Urinary bladder (tissue), 4 donors: ENCODE measurements around the gene ITGB8. TPM values are rescaled to one million over a fixed set of nuclear protein-coding genes. Genes with fewer than 3 reads are reported as not detected.

Experiments
- DNase-seq: peaks from one replicate; pipeline ENCODE4 v3.0.0-alpha.2; 2015; ENCODE audit errors: extremely low spot score
- H3K27ac ChIP-seq: one replicate; pipeline ENCODE4 v1.5.1; 2013; ENCODE audit warnings: low read depth, mild to moderate bottlenecking, moderate library complexity
- H3K36me3 ChIP-seq: one replicate; pipeline ENCODE4 v1.6.1; 2013; ENCODE audit warnings: mild to moderate bottlenecking, moderate library complexity; ENCODE audit not compliant: insufficient read depth
- H3K4me1 ChIP-seq: one replicate; pipeline ENCODE4 v1.6.1; 2013; ENCODE audit warnings: mild to moderate bottlenecking, moderate library complexity; ENCODE audit not compliant: insufficient read depth
- H3K4me3 ChIP-seq: one replicate; pipeline ENCODE4 v1.5.1; 2013; ENCODE audit warnings: low read depth, low read length
- WGBS: extraction: QIAGEN DNeasy Blood & Tissue Kit; methylation state at CpG from one replicate; pipeline ENCODE4 v1.1.7; 2013; 5-methylcytosine and 5-hydroxymethylcytosine counted together
- polyA plus RNA-seq: library from polyadenylated mRNA; stranded (reverse); fragments of 200-250 nt; gene quantifications from one replicate; pipeline ENCODE4 v1.2.3, GENCODE V29; 2013
- total RNA-seq: library from RNA; depleted of rRNA; stranded (reverse); fragments of >200 nt; gene quantifications from one replicate; pipeline ENCODE4 v1.2.3, GENCODE V29; 2014
- donor health status: healthy with polysubstance abuse.
- donor health status: healthy.

The ITGB8 gene
- total and polyA plus RNA-seq, 2 donors = 6.3 to 106 TPM

GRCh38 chr7:20440472-20441105 lies 109.9 kb downstream of the ITGB8 start:
- no peak for DNase-seq
- H3K27ac ChIP-seq = peak overlapping the region; percentile 6
- 83% methylated on average over 9 of the region's 9 CpGs for WGBS
- no peak overlapping the region for H3K4me3 ChIP-seq
- no peaks in the 10 kb centered on the region for H3K36me3 ChIP-seq
- peaks cover 4% of the 10 kb centered on the region for H3K4me1 ChIP-seq

- no peak overlapping the region for H3K4me3 ChIP-seq
- H3K36me3 ChIP-seq = no peaks in the 10 kb centered on the region
- H3K27ac ChIP-seq = peak overlapping the region; percentile 33
- WGBS = 74% methylated on average over 4 of the region's 4 CpGs
- peaks cover 4% of the 10 kb centered on the region for H3K4me1 ChIP-seq
- DNase-seq = no peak
Observed at GRCh38 chr7:20441346-20441745, 110.6 kb downstream of the ITGB8 start.

GRCh38 chr7:20441991-20442441 lies 111.3 kb downstream of the ITGB8 start:
- DNase-seq = no peak
- 38% methylated on average over 3 of the region's 3 CpGs for WGBS
- Histone ChIP-seq H3K36me3 (no peaks in the 10 kb centered on the region), H3K27ac (no peak overlapping the region), H3K4me1 (peaks cover 3% of the 10 kb centered on the region), H3K4me3 (no peak overlapping the region)

GRCh38 chr7:20442951-20443350 lies 112.3 kb downstream of the ITGB8 start:
- 39% methylated on average over 8 of the region's 8 CpGs for WGBS
- no peaks in the 10 kb centered on the region for H3K4me1 ChIP-seq
- no peaks in the 10 kb centered on the region for H3K36me3 ChIP-seq
- H3K27ac ChIP-seq = no peak overlapping the region
- DNase-seq = no peak
- no peak overlapping the region for H3K4me3 ChIP-seq

GRCh38 chr7:20444030-20444800 lies 113.5 kb downstream of the ITGB8 start:
- no peaks in the 10 kb centered on the region for H3K36me3 ChIP-seq
- no peak overlapping the region for H3K27ac ChIP-seq
- H3K4me1 ChIP-seq = no peaks in the 10 kb centered on the region
- H3K4me3 ChIP-seq = no peak overlapping the region
- WGBS = 25% methylated on average over 2 of the region's 2 CpGs
- DNase-seq = no peak

DNA sequence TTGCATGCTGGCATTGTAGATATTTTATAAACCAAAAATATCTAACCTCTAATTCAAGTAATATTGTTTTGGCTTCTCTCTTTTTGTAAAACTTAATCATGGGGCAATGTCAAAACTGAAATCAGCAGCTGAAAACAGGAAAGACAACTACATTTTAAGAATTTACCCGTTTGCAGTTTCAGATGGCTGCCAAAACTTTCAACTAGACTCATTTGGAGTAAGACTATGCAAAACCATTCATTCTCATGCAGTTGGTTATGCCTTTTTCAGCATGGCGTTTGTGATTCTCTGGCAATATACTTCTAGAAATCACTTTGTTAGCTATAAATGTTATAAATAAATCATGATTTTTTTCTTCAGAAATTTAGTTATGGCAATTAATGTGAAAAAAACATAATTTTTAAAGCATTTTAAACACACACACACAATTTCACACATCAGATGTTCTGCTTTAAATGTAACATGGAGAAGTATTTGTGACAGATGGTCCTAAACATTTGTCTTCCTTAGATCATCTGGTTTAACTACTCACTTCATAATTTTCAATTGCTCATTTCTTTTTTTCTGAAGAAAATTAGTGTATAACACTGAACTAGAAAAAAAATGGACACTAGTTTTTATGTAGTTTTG lies 116.4 kb downstream of the ITGB8 start:
- DNase-seq = no peak
- Histone ChIP-seq H3K36me3 (no peaks in the 10 kb centered on the region), H3K4me1 (no peaks in the 10 kb centered on the region), H3K4me3 (no peak overlapping the region), H3K27ac (no peak overlapping the region)
- 41% methylated on average over 2 of the region's 2 CpGs for WGBS

DNA sequence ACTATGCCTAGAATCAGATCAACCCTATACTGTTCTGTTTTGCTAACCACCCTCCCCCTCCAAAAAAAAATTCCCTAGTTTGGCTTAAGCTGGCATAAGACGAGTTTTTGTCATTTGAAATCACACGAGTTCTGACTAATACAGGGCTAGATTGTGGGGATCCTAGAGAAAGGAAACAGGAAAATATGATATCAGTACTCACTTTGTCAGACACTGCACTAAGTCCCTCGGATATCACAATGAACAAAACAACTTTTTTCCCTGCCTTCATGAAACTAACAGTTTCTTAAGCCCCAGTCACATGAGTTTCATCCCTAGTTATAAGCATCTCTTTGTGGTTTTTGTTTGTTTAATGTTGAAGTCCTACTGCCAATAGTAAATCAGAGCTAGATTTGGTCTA lies 118.5 kb downstream of the ITGB8 start:
- Histone ChIP-seq H3K27ac (no peak overlapping the region), H3K36me3 (no peaks in the 10 kb centered on the region), H3K4me1 (no peaks in the 10 kb centered on the region), H3K4me3 (no peak overlapping the region)
- WGBS = 50% methylated on average over 3 of the region's 3 CpGs
- no peak for DNase-seq

DNA sequence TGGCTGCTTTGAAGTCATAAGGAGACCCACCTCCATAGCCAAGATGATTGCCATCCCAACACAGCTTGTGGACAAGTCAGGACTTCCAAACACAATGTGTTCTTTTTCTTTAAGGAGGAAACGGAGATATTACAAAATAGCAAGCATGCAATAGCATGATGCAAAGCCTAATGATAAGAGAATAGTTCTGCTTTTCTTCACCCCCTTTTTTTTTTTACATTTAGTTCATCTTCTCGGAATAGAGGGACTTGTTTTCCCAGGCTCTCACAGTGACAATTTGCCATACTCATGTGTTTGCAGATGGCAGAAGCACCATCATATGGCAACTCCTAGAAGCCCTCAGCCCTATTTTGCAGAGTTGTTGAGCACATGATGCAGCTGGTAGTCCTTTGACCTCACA lies 119.8 kb downstream of the ITGB8 start:
- Histone ChIP-seq H3K4me1 (no peaks in the 10 kb centered on the region), H3K27ac (no peak overlapping the region), H3K4me3 (no peak overlapping the region), H3K36me3 (no peaks in the 10 kb centered on the region)
- 88% methylated on average over 2 of the region's 2 CpGs for WGBS
- DNase-seq = no peak

- no peak overlapping the region for H3K27ac ChIP-seq
- no peaks in the 10 kb centered on the region for H3K4me1 ChIP-seq
- DNase-seq = no peak
- WGBS = 78% methylated on average over 4 of the region's 4 CpGs
- H3K4me3 ChIP-seq = no peak overlapping the region
- H3K36me3 ChIP-seq = no peaks in the 10 kb centered on the region
Observed at GRCh38 chr7:20454202-20454601, 123.5 kb downstream of the ITGB8 start.

GRCh38 chr7:20456701-20457100 lies 126.0 kb downstream of the ITGB8 start:
- Histone ChIP-seq H3K4me3 (no peak overlapping the region), H3K4me1 (no peaks in the 10 kb centered on the region), H3K36me3 (no peaks in the 10 kb centered on the region), H3K27ac (no peak overlapping the region)
- DNase-seq = no peak

GRCh38 chr7:20458521-20458920 lies 127.8 kb downstream of the ITGB8 start:
- Histone ChIP-seq H3K4me3 (no peak overlapping the region), H3K4me1 (no peaks in the 10 kb centered on the region), H3K27ac (no peak overlapping the region), H3K36me3 (no peaks in the 10 kb centered on the region)
- DNase-seq = no peak
- 46% methylated on average over 1 of the region's 1 CpG for WGBS

- Histone ChIP-seq H3K27ac (no peak overlapping the region), H3K4me1 (no peaks in the 10 kb centered on the region), H3K36me3 (no peaks in the 10 kb centered on the region), H3K4me3 (no peak overlapping the region)
- DNase-seq = no peak
- WGBS = 63% methylated on average over 4 of the region's 4 CpGs
Observed at GRCh38 chr7:20459419-20459818, 128.7 kb downstream of the ITGB8 start.

DNA sequence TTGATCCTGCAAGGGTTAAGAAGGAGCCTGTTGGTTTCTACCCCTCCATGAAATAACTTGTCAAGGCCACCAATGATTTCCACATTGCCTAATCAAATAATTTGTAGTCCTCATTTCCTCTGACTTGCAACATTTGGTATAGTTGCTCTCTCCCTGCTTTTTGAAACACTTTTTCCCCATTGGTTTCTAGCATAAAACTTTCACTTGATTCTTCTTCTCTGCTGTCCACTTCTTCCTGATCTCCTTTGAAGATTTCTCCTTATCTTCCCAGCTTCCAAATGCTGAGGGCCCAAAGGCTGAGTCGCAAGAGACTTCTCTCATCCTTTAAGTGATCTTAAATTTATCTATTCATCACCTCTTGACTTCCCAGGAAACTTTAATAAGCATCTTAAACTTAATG lies 134.2 kb downstream of the ITGB8 start:
- Histone ChIP-seq H3K36me3 (no peaks in the 10 kb centered on the region), H3K4me1 (no peaks in the 10 kb centered on the region)
- 80% methylated on average over 1 of the region's 1 CpG for WGBS

More for the DNA sequence above, 134.2 kb downstream of the ITGB8 start:
- DNase-seq = no peak
- H3K27ac ChIP-seq = no peak overlapping the region
- H3K4me3 ChIP-seq = no peak overlapping the region
